ENCODE results near the gene PACRGL. TPM values are rescaled to one million over a fixed set of nuclear protein-coding genes. Genes with fewer than 3 reads are reported as not detected.

The PACRGL gene
- 10 to 100 TPM in 1 of 2 experiments, 1 to 10 TPM in 1; 9.8 to 10.5 TPM for total RNA-seq

- DNase-seq: peak; percentile 94
- POLR2A ChIA-PET: no interaction called here
Measured at GRCh38 chr4:20700007-20700761, at the start of gene PACRGL. PACRGL (plus strand) TSS chr4:20700458; CDS start chr4:20704482, 4,024 bp downstream.

DNA sequence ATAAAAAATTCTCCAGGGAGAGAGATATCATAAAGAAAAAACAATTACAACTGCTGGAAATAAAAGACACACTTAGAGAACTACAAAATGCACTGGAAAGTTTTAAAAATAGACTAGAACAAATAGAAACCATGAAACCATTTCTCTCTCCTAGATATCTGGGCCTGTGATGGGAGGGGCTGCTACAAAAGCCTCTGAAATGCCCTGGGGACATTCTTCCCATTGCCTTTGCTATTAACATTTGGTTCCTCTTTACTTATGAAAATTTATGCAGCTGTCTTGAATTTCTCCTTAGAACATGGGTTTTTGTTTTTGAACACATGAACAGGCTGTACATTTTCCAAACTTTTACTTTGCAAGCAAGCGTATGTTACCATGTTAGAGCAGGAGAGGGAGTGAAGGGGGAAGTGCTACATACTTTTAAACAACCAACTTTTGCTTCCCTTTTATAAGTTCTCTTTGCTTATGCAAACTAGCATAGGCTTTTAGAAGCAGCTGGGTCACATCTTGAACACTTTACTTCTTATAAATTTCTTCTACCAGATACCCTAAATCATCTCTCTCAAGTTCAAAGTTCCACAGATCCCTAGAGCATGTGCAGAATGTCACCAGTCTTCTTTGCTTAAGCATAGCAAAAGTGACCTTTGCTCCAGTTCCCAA is 47.9 kb upstream of the PACRGL start:
- Mint-ChIP-seq H3K27me3 (peaks cover 5% of the 10 kb centered on the region), H3K9me3 (peaks cover 4% of the 10 kb centered on the region), H3K4me3 (no peak overlapping the region), H3K27ac (no peak overlapping the region), H3K4me1 (ENCODE audit: low read depth) (no peaks in the 10 kb centered on the region), H3K36me3 (no peaks in the 10 kb centered on the region)
- intact Hi-C loops (cut with micrococcal nuclease): no loop called here
- ChIA-PET POLR2A (no interaction called here), CTCF (no interaction called here)
- DNase-seq: no peak

More at GRCh38 chr4:20700007-20700761, at the start of gene PACRGL:
- Mint-ChIP-seq H3K9me3 (no peaks in the 10 kb centered on the region), H3K27ac (peak within 1 kb of the TSS; percentile 78), H3K4me3 (peak within 1 kb of the TSS; percentile 87), H3K27me3 (peaks cover 2% of the 10 kb centered on the region), H3K4me1 (ENCODE audit: low read depth) (peaks cover 33% of the 10 kb centered on the region), H3K36me3 (peaks cover 11% of the 10 kb centered on the region)
- intact Hi-C loops (cut with micrococcal nuclease): loop anchor here (1.0 kb wide), 1 partner anchor 281 kb away; no protein-coding TSS in a partner anchor
- CTCF ChIA-PET: interaction anchor here (1.2 kb wide), 1 partner anchor 15 kb away, joined by 6 read pairs; no protein-coding TSS in a partner anchor

GRCh38 chr4:20658456-20658855 is 41.8 kb upstream of the PACRGL start:
- CTCF ChIA-PET: no interaction called here
- H3K9me3 Mint-ChIP-seq: no peaks in the 10 kb centered on the region
- intact Hi-C loops (cut with micrococcal nuclease): no loop called here
- no peak for DNase-seq
- H3K27ac Mint-ChIP-seq: no peak overlapping the region
- POLR2A ChIA-PET: no interaction called here
- H3K4me1 Mint-ChIP-seq (ENCODE audit: low read depth): peaks cover 2% of the 10 kb centered on the region
- H3K27me3 Mint-ChIP-seq: peaks cover 2% of the 10 kb centered on the region
- H3K4me3 Mint-ChIP-seq: no peak overlapping the region
- no peaks in the 10 kb centered on the region for H3K36me3 Mint-ChIP-seq

DNA sequence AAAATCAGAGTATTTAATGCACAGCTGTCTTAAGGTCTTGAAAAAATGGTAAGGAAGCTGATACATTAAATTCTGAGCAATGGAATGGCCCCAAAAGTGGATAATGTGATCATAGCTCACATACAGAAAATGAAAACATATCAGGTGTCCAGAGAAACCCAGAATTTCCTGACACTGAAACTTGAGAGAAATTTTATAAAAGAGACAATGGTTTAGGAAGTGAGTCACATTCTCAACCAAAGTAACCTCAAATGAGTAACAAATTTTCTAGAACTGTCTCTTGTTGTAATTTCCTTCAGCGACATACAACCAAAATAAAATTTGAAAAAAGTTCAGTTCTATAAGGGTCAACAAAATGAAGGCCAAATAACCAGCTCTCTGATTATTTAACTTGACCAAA is 37.4 kb upstream of the PACRGL start:
- ChIA-PET CTCF (interaction anchor here (0.6 to 1.2 kb wide), 3 partner anchors 19 to 36 kb away, joined by 3 read pairs; no protein-coding TSS in a partner anchor), POLR2A (no interaction called here)
- intact Hi-C loops (cut with micrococcal nuclease): no loop called here
- no peak overlapping the region for H3K27ac Mint-ChIP-seq
- H3K4me3 Mint-ChIP-seq: no peak overlapping the region
- H3K36me3 Mint-ChIP-seq: no peaks in the 10 kb centered on the region
- DNase-seq: no peak
- no peaks in the 10 kb centered on the region for H3K9me3 Mint-ChIP-seq
- H3K27me3 Mint-ChIP-seq: peaks cover 4% of the 10 kb centered on the region
- peaks cover 2% of the 10 kb centered on the region for H3K4me1 Mint-ChIP-seq (ENCODE audit: low read depth)

DNA sequence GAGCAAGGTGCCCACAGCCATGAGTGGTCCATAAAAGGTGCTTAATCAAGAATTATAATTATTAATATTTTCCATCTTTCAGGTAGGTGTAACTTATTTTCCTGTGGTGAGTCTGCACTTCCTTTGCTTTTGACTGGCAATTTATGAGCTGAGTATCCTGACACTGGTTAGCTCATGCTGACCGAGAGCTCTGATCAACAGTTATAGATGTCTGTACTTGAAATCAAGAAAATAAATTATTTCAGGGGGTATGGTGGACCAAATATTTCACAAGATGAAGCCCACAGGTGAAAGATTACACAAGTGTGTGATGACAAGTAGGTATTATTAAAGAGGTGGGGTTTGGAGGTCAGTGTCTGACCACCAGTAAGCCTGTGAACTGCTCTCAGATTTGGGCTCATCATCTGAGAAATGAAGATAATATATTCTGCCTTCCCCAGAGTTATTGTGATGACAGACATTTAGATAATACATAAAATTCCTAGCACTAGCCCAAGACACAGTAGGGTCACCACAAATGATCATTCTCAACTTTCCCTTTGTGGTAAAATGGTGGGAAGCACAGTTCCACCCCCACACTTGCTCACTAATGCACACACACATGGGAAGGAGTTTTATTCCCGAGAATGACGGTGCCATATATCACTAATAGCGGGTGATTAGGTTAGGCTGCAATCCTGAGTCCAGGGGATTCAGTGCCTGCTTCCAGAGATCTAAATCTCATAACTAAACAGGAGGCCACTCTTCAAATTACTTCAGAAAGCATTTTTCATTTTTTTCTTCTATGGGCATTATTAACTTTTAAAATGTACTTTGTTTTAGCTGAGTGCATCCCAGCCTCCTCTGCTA is 34.0 kb upstream of the PACRGL start:
- no peaks in the 10 kb centered on the region for H3K9me3 Mint-ChIP-seq
- intact Hi-C loops (cut with micrococcal nuclease): no loop called here
- CTCF ChIA-PET: interaction anchor here (1.0 kb wide), 1 partner anchor 19 kb away, joined by 6 read pairs; no protein-coding TSS in a partner anchor
- no peak overlapping the region for H3K27ac Mint-ChIP-seq
- peaks cover 2% of the 10 kb centered on the region for H3K4me1 Mint-ChIP-seq (ENCODE audit: low read depth)
- POLR2A ChIA-PET: no interaction called here
- DNase-seq: no peak
- H3K4me3 Mint-ChIP-seq: no peak overlapping the region
- H3K36me3 Mint-ChIP-seq: no peaks in the 10 kb centered on the region
- H3K27me3 Mint-ChIP-seq: peaks cover 4% of the 10 kb centered on the region

- H3K36me3 Mint-ChIP-seq: no peaks in the 10 kb centered on the region
- CTCF ChIA-PET: interaction anchor here (1.1 kb wide), 1 partner anchor 13 kb away, joined by 3 read pairs; no protein-coding TSS in a partner anchor
- H3K4me1 Mint-ChIP-seq (ENCODE audit: low read depth): no peaks in the 10 kb centered on the region
- H3K27me3 Mint-ChIP-seq: peaks cover 8% of the 10 kb centered on the region
- no peaks in the 10 kb centered on the region for H3K9me3 Mint-ChIP-seq
- no peak overlapping the region for H3K27ac Mint-ChIP-seq
- DNase-seq: no peak
- POLR2A ChIA-PET: no interaction called here
- intact Hi-C loops (cut with micrococcal nuclease): no loop called here
- no peak overlapping the region for H3K4me3 Mint-ChIP-seq
Measured at GRCh38 chr4:20672262-20672661, 28.0 kb upstream of the PACRGL start.

DNA sequence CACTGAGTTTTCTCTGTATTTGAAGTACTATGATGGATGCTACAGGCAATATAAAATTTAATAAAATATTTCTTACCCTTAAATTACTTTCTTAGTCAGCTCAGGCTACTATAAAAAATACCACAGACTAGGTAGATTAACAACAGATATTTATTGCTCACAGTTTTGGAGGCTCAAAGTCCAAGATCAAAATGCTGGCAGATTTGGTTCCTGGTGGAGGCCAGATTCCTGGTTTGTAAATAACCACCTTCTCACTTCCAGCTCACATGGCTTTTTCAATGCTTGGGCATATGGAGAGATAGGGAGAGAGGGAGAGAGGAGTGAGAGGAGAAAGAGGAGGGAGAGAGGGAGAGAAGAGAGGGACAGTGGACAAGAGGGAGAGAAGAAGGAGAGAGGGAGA is 24.5 kb upstream of the PACRGL start:
- Mint-ChIP-seq H3K27ac (no peak overlapping the region), H3K27me3 (peaks cover 23% of the 10 kb centered on the region), H3K36me3 (no peaks in the 10 kb centered on the region), H3K4me1 (ENCODE audit: low read depth) (no peaks in the 10 kb centered on the region), H3K4me3 (no peak overlapping the region), H3K9me3 (no peaks in the 10 kb centered on the region)
- CTCF ChIA-PET: no interaction called here
- intact Hi-C loops (cut with micrococcal nuclease): no loop called here
- DNase-seq: no peak
- POLR2A ChIA-PET: no interaction called here

DNA sequence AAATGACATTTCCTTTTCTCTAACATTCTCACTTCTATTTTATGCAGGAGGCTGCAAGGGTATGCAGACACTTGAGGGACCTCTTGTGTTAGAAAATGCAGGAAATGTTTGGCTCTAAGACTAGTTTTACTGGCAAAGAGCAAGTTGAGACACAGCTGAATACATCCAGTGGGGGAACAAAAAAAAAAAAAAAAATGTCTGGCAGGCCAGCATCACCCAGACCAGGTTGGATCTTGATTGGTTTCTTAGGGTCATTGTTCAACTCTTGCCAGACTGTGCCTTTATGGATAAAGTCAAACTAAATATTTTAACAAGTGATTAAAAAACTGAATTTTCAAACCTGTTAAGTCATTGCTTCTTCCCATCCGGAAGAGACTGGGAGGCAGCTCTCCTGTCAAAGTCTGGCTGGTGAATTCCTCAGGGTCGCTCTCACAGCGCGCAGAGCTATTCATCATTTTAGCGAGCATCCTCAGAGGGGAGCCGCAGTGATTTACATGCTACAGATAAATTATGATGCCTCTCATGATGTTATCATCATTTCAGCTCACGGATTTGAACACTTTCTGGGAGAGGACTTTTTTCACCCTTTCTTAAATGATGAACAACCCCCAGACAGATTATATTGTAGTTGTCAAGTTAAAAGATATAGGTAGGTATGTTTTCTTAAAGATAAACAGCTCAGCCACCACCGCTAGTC is 23.6 kb upstream of the PACRGL start:
- Mint-ChIP-seq H3K27me3 (peaks cover 26% of the 10 kb centered on the region), H3K4me1 (ENCODE audit: low read depth) (no peaks in the 10 kb centered on the region), H3K36me3 (no peaks in the 10 kb centered on the region), H3K9me3 (no peaks in the 10 kb centered on the region), H3K4me3 (no peak overlapping the region), H3K27ac (no peak overlapping the region)
- DNase-seq: no peak
- ChIA-PET POLR2A (no interaction called here), CTCF (no interaction called here)
- intact Hi-C loops (cut with micrococcal nuclease): no loop called here

DNA sequence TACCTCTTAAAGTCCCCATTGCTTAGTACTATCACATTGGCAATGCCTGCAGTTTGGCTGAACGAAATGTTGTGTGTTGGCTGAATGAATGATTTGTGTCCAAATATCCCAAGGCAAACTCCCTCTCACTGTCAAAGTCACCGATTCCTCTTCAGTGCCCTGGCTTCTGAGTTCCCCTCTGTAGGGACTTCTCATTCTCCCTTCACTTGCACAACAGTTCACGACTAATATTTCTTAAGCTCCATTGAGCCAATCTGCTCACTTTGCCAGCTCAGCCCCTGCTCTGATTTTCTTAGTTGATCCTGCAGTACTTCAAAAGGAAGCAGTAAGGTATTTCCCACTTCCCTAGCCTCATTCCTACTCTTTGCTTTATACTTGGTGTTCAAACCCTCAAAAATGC is 21.9 kb upstream of the PACRGL start:
- intact Hi-C loops (cut with micrococcal nuclease): no loop called here
- ChIA-PET POLR2A (no interaction called here), CTCF (no interaction called here)
- no peak overlapping the region for H3K4me3 Mint-ChIP-seq
- H3K4me1 Mint-ChIP-seq (ENCODE audit: low read depth): no peaks in the 10 kb centered on the region
- no peaks in the 10 kb centered on the region for H3K9me3 Mint-ChIP-seq
- no peak for DNase-seq
- H3K27me3 Mint-ChIP-seq: peaks cover 22% of the 10 kb centered on the region
- H3K36me3 Mint-ChIP-seq: no peaks in the 10 kb centered on the region
- no peak overlapping the region for H3K27ac Mint-ChIP-seq

DNA sequence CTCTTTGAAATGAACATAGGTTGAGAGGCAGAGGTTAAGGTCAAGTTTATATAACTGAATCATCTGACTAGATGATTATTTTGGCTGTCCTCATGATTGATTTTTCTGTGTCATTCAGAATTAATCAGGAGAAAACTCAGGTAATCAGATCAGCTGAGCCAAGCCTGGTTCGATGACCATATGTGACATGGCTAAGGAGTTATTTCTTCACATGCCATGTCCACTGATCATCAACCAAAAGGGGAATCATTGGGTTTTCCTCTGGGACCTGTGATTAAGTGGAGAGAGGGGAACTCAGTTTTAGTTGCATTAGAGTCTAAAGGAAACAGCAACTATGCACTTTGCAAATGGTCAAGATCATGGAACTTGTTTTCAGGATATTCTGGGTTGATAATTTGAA is 20.3 kb upstream of the PACRGL start:
- Mint-ChIP-seq H3K36me3 (no peaks in the 10 kb centered on the region), H3K27ac (no peak overlapping the region), H3K9me3 (no peaks in the 10 kb centered on the region), H3K4me3 (no peak overlapping the region), H3K27me3 (peaks cover 22% of the 10 kb centered on the region), H3K4me1 (ENCODE audit: low read depth) (no peaks in the 10 kb centered on the region)
- DNase-seq: no peak
- ChIA-PET CTCF (no interaction called here), POLR2A (no interaction called here)
- intact Hi-C loops (cut with micrococcal nuclease): no loop called here

GRCh38 chr4:20680736-20681135 is 19.5 kb upstream of the PACRGL start:
- H3K9me3 Mint-ChIP-seq: no peaks in the 10 kb centered on the region
- no peaks in the 10 kb centered on the region for H3K36me3 Mint-ChIP-seq
- no peak overlapping the region for H3K27ac Mint-ChIP-seq
- ChIA-PET POLR2A (no interaction called here), CTCF (no interaction called here)
- H3K4me1 Mint-ChIP-seq (ENCODE audit: low read depth): no peaks in the 10 kb centered on the region
- no peak for DNase-seq
- intact Hi-C loops (cut with micrococcal nuclease): no loop called here
- peaks cover 20% of the 10 kb centered on the region for H3K27me3 Mint-ChIP-seq
- H3K4me3 Mint-ChIP-seq: no peak overlapping the region

DNA sequence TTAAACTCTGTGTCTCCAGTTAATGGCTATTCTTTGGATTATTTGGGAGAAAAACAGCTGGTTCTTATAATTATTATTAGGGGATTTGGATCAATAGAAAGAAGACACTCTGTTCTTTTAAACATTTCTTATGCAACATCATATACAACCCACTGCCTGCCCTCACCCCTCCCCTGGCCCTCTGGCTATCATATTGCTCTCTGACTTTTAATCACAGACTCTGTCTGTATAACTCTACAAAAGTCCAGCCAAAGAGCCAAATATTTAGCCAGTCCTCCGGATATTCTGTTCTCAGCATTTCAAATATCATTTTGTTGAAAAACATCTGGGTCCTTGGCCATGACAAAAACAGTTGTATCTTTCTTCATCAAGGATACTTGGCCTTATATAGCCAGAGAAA is 19.0 kb upstream of the PACRGL start:
- Mint-ChIP-seq H3K27ac (no peak overlapping the region), H3K4me3 (no peak overlapping the region), H3K36me3 (no peaks in the 10 kb centered on the region), H3K4me1 (ENCODE audit: low read depth) (no peaks in the 10 kb centered on the region), H3K9me3 (no peaks in the 10 kb centered on the region), H3K27me3 (peaks cover 20% of the 10 kb centered on the region)
- DNase-seq: no peak
- intact Hi-C loops (cut with micrococcal nuclease): no loop called here
- ChIA-PET POLR2A (no interaction called here), CTCF (no interaction called here)

Data from activated CD4-positive, alpha-beta memory T cell treated with anti-CD3 and anti-CD28 coated beads for 36 hours (primary cell).